Calu3 (cell line): ENCODE measurements around the gene SFT2D3. TPM values are rescaled to one million over a fixed set of nuclear protein-coding genes. Genes with fewer than 3 reads are reported as not detected.
"Not testable (repeated sequence)": the region's sequence is repeated elsewhere in the genome, so short reads cannot be mapped to it uniquely, and the experiment has no call there.

Experiments
- BruUV-seq: library from RNA; stranded (reverse); fragments of 400-500 nt; replicated peaks from 2 replicates; lab custom pipeline; 2021; lab: Mats Ljungman, UMichigan
- CTCF ChIA-PET: fragments of 300-600 bp; sonication (Branson Sonifier 250); formaldehyde crosslinking; loops from one replicate; lab custom pipeline; 2022; ENCODE audit warnings: antibody characterized with exemption; lab: Charles Lee
- DNase-seq: peaks from one replicate; pipeline ENCODE4 v3.0.0; 2022
- H3K27ac Mint-ChIP-seq: one replicate; pipeline ENCODE4 v1.8.0; 2022; ENCODE audit warnings: mixed read lengths; ENCODE audit not compliant: unreplicated experiment
- H3K27me3 Mint-ChIP-seq: one replicate; pipeline ENCODE4 v1.8.0; 2022; ENCODE audit warnings: mixed read lengths; ENCODE audit not compliant: unreplicated experiment
- H3K36me3 Mint-ChIP-seq: one replicate; pipeline ENCODE4 v1.8.0; 2022; ENCODE audit warnings: mild to moderate bottlenecking, moderate library complexity, mixed read lengths; ENCODE audit not compliant: insufficient read depth, unreplicated experiment
- H3K4me1 Mint-ChIP-seq: one replicate; pipeline ENCODE4 v1.8.0; 2022; ENCODE audit warnings: mild to moderate bottlenecking, low read depth, mixed read lengths; ENCODE audit not compliant: unreplicated experiment
- H3K4me3 Mint-ChIP-seq: one replicate; pipeline ENCODE4 v1.8.0; 2022; ENCODE audit warnings: mild to moderate bottlenecking, low read depth, moderate library complexity, mixed read lengths; ENCODE audit not compliant: unreplicated experiment
- H3K9me3 Mint-ChIP-seq: one replicate; pipeline ENCODE4 v1.8.0; 2022; ENCODE audit warnings: low read depth, mixed read lengths; ENCODE audit not compliant: unreplicated experiment
- CTCF ChIP-seq: fragments of 200-600 bp; IDR thresholded peaks from one replicate; pipeline ENCODE4 v1.8.0; 2022; ENCODE audit warnings: antibody characterized with exemption; ENCODE audit not compliant: unreplicated experiment
- intact Hi-C: fragments of 100-400 bp; cut with micrococcal nuclease; formaldehyde crosslinking; loops from one replicate; pipeline ENCODE4 v1.10.0; 2022; ENCODE audit not compliant: unreplicated experiment
- total RNA-seq: library from RNA; stranded (reverse); gene quantifications from 2 replicates; pipeline ENCODE4 v1.2.3, GENCODE V29; 2022

Gene SFT2D3
- total RNA-seq, 1 experiment from 2014 or later, result 9.3 TPM

- peaks cover 8% of the 10 kb centered on the region for H3K4me1 Mint-ChIP-seq
- H3K36me3 Mint-ChIP-seq, result peaks cover 40% of the 10 kb centered on the region
- DNase-seq, result no peak
- CTCF ChIA-PET, result no interaction called here
- H3K27me3 Mint-ChIP-seq, result no peaks in the 10 kb centered on the region
- TF ChIP-seq CTCF, result no peak
- H3K4me3 Mint-ChIP-seq, result no peak overlapping the region
- intact Hi-C loops, result no loop called here
- BruUV-seq, result no TSS peak
- H3K27ac Mint-ChIP-seq, result no peak overlapping the region
- H3K9me3 Mint-ChIP-seq, result no peaks in the 10 kb centered on the region
These were observed 46.3 kb downstream of the SFT2D3 start for GRCh38 chr2:127747621-127748020.

GRCh38 chr2:127749537-127749936 is 48.2 kb downstream of the SFT2D3 start:
- BruUV-seq, DNase-seq, H3K27ac Mint-ChIP-seq, intact Hi-C loops, H3K27me3 Mint-ChIP-seq, H3K4me1 Mint-ChIP-seq, H3K9me3 Mint-ChIP-seq, H3K4me3 Mint-ChIP-seq: not testable (repeated sequence)
- H3K36me3 Mint-ChIP-seq, result peaks cover 37% of the 10 kb centered on the region
- CTCF ChIA-PET, result interaction anchor here (0.7 kb wide), 3 partner anchors 158 to 550 kb away, joined by 4 to 7 read pairs (median 6); no protein-coding TSS in a partner anchor

- Mint-ChIP-seq H3K9me3 (no peaks in the 10 kb centered on the region), H3K36me3 (peaks cover 30% of the 10 kb centered on the region), H3K4me3 (no peak overlapping the region), H3K27ac (no peak overlapping the region), H3K27me3 (no peaks in the 10 kb centered on the region), H3K4me1 (peaks cover 1% of the 10 kb centered on the region)
- TF ChIP-seq CTCF, result no peak
- intact Hi-C loops, result no loop called here
- no peak for DNase-seq
- no TSS peak for BruUV-seq
- CTCF ChIA-PET, result no interaction called here
These were observed 52.1 kb downstream of the SFT2D3 start for GRCh38 chr2:127753374-127753773.

- no peak for TF ChIP-seq CTCF
- intact Hi-C loops, result no loop called here
- DNase-seq, result no peak
- no TSS peak for BruUV-seq
- Mint-ChIP-seq H3K27me3 (no peaks in the 10 kb centered on the region), H3K4me1 (no peaks in the 10 kb centered on the region), H3K36me3 (peaks cover 29% of the 10 kb centered on the region), H3K27ac (no peak overlapping the region), H3K9me3 (no peaks in the 10 kb centered on the region), H3K4me3 (no peak overlapping the region)
- CTCF ChIA-PET, result interaction anchor here (0.6 to 0.7 kb wide), 2 partner anchors 29 to 428 kb away, joined by 4 read pairs; no protein-coding TSS in a partner anchor
These were observed 52.9 kb downstream of the SFT2D3 start for GRCh38 chr2:127754186-127754585.

Other genes with a start within 250 kb of the SFT2D3 start
- gene IWS1, start 175.0 kb upstream of the SFT2D3 start, total RNA-seq, result 47.6 and 48.9 TPM in 2 replicates
- gene MYO7B, start 165.8 kb upstream of the SFT2D3 start, total RNA-seq, result 0.05 and 0.39 TPM in 2 replicates
- not detected in 2 replicates for gene GPR17, start 55.3 kb upstream of the SFT2D3 start, total RNA-seq
- gene LIMS2, start 26.0 kb upstream of the SFT2D3 start, total RNA-seq, result 0.31 TPM in 1 of 2 replicates, not detected in the other
- 61.1 and 64.7 TPM in 2 replicates for gene WDR33, start 109.7 kb downstream of the SFT2D3 start, total RNA-seq
- 51.2 and 56.4 TPM in 2 replicates for gene POLR2D, start 156.7 kb downstream of the SFT2D3 start, total RNA-seq
- gene AMMECR1L, start 184.5 kb downstream of the SFT2D3 start, total RNA-seq, result 19.8 and 21.6 TPM in 2 replicates